ENCODE results near the gene GRID1.
"Not testable (repeated sequence)": the region's sequence is repeated elsewhere in the genome, so short reads cannot be mapped to it uniquely, and the experiment has no call there.

The GRID1 gene

DNA sequence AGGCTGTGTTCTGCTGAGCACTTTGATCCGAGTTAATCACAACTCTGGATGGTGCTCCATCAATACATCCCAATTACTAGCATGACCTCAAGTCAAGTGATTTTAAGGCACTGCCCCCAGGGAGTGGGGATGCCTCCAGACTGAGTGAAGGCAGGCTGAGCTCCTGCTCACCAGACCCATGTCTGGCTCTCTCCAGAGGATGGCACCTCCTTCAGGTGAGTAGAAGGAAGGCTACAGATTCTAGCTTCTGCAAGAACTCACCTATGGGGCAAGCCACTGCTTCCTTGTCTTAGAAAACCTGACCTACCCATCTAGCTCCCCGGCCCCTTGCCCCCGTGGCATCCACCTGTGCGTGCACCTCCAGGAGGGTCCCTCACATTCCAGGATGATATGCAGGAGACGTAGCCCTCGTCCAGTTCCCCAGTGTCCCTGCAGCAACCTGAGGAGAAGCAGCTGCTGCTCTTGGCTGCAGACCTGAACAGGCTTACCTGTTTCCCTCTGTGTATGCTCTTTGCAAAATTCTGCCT, 390.3 kb downstream of the GRID1 start:
- no peak for DNase-seq

DNA sequence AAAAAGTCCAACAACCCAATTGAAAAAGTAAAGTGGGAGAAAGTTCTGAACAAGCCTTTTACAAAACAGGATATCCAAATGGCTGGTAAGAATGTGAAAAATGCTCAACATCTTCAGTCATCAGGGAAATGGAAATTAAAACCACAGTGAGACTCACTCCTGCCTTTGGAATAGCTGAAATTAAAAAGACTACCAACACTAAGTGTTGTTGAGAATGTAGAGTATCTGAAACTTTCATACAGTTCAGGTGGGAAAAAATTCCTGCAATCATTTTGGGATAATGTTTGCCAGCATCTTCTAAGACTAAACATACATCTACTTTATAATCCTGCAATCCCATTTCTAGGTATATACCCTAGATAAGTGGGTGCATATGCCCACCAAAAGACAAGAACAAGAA, 395.1 kb downstream of the GRID1 start:
- DNase-seq = no peak

DNA sequence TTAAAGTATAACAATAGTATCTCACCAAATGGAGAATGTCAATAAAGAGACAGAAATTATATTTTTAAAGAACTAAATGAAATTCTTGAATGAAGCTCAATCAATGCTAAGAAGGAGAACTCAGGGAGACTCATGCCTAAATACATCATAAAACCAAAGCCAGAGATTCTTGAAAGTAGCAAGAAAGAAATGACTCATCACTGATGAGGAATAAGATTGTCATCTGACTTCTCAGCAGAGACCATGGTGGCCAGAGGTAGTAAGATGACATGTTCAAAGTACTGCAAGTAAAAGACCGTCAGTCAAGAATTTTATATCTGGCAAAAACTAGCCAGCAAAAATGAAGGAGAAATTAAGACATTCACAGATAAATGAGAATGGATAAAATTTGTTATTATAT, 399.0 kb downstream of the GRID1 start:
- DNase-seq = no peak

DNA sequence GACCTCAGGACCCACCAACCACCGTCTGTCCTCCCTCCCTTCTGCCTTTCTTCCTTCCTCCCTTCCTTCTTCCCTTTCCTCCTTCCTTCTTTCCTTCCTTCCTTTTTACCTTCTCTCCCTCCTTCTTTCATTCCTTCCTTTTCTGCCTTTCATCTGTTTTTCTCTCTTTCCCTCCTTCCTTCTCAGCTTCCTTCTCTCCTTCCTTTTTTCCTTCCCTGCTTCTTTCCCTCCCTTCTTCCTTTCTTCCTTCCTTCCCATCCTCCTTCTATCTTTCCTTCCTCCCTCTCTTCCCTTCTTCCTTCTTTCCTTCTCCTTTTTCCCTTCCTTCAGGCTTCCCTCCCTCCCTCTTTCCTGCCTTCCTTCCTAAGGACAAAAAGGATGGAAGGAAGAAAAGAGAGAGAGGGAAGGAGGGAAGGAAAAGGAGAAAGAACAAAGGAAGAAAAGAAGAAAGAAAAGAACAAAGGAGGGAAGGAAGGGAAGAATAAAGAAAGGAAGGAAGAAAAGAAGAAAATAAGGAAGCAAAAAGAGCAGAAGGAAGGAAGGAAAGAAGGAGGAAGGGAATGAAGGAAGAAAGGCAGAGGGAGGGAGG, 405.0 kb downstream of the GRID1 start:
- DNase-seq = no peak

DNA sequence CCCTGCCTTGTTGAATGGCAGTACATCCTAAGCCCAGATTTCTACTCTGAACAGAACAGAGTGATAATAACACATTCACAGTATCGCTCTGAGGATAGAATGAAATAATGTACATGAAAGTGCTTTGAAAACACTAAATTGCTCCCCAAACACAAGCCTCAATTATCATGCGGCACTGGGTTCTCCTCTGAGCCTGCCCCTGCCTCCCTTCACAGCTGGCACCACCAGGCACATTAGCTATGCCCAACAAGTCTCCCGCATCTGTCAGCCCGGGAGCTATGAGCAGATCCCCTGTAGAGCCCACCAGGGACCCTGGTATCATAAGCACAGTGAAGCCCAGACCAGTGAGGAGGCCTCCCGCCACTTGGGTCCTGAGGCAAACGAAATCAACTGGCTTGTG, 405.5 kb downstream of the GRID1 start:
- DNase-seq = no peak

DNA sequence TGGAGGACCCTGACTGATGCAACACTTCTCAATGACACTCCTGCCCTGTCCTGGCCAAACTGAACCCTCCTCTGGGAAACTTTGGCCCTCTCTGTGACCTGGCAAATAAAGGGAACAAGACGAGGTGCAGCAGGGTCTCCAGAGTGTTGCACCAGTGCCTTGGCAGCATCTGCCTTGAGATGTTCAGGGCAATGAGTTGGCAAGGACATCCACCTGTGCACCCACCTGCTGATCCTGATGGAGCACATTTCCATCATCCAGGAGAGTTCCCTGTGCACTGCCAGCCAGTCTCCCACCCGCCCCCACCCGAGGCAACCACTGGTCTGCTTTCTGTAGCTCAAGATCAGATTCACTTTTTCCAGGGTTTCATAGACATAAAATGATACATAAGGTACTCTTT, 407.4 kb downstream of the GRID1 start:
- DNase-seq = no peak

DNA sequence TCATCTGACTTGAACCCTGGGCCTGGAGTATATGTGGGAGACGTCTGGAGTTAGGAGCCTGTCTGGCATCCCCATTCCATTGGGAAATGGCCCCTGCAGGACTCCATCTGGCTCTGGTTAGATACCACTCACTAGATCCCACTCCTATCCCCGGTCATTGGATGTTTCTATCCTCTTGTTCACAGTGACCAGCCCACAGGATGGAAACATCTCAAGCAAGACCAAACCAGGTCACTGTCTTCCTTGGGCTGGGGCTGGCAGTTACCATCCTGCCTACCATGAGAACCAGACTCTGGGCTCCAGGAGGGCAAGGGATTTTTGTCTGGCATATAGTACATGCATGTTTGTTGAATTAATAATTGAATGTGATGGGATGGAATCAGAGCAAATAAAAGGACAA, 415.7 kb downstream of the GRID1 start:
- DNase-seq = no peak

DNA sequence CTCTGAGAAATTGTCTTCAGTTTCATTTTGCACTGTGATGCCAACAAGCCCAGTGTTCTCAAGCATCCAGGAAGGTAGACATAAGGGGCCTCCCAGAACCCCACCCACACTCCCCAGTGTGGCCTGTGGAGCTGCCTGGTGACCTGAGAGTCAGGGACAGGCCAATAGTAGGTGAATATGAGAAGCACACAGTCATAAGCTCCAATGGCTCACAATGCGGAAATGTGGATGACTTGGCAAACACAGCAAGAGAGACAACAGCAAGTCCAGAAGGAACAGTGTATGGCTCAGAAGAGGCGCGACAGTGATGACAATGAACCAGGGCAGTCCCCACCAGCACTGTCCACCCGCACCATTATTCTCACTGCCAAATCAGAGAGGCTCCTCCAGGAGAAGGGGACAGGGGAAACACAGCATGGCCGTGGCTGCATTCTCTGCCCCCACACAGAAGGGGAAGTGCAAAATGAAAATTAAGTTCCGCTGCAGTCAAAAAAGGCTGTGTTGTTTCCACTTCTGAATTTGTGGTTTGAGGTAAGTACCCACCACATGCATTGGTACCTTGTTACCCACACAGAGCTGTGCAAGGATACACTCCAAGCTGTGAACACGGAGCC, 419.8 kb downstream of the GRID1 start:
- DNase-seq = no peak

DNA sequence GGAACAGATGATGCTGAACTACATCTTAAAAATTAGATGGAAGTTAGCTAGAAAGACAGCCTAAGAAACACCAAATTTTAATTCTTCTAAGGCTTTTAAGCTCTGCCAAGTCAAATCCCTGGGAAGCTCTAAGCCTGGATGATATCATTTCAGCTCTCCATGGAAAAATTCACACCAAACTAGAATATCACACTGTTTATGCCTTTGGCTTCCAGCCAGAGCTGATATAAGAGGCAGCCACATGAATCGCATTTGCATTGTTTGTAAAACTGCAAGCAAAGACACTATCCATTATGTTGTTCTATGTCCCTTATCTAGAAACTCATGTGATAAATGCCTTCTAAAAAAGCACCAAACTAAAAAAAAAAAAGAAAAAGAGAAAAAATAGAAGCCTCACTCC, 430.4 kb downstream of the GRID1 start:
- DNase-seq = no peak

DNA sequence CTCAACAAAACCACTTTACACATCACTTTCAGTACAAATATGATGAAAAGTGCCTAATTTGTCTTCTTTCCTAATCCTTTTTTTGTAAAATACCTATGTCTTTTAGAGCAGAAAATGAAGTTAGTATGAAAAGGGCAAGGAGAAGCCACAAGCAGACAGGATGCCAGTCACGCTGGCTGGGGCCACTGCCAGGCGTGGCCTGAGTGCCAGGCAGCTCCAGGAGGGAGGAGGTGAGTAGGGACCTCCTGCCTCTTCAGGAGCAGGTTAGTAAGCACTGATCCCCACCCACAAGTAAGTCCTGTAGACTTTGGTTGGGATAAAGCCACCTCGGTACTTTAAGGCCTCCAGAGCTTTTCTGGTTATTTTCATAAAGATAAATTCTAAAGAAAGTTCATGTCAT, 432.0 kb downstream of the GRID1 start:
- DNase-seq = no peak

DNA sequence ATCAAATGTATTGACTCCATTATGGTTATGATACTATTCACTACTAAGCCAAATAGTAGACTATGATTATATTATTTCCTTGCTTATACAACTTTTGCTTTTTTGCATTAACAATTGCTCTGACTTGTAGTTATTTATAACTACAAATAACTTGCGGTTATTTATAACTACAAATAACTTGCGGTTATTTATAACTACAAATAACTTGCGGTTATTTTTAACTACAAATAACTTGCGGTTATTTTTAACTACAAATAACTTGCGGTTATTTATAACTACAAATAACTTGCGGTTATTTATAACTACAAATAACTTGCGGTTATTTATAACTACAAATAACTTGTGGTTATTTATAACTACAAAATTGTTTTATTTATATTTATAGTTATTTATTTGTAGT, 436.6 kb downstream of the GRID1 start:
- DNase-seq = not testable (repeated sequence)

DNA sequence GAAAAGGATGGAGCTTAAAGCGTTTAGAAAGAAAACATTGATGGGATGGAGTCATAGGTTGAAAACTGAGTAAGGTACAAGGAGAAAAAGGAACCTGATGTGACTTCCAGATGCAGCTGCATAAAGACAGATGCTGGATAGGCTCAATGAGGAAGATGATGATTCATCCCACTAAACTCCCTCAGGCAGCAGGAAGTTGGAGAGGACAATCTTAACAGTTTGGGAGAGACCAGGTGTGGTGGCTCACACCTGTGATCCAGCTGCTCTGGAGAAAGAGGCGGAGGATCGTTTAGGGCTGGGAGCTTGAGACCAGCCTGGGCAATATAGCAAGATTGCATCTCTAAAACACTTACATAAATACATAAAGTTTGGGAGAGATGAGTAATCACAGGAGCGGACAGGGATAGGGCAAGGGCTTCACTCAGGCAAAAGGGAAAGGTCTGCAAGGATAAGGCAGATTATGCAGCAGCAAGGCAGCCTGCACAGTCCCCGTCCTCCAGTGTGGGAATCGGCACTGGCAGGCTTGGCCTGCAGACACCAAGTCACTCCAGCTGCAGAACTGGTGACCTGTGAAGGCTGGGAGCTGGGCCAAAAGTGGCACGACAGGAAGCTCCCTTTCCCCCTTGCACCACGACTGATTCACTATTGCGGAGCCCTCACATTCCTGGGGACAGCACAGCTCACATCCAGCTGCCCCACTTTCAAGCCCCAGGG, 438.5 kb downstream of the GRID1 start:
- DNase-seq = no peak

DNA sequence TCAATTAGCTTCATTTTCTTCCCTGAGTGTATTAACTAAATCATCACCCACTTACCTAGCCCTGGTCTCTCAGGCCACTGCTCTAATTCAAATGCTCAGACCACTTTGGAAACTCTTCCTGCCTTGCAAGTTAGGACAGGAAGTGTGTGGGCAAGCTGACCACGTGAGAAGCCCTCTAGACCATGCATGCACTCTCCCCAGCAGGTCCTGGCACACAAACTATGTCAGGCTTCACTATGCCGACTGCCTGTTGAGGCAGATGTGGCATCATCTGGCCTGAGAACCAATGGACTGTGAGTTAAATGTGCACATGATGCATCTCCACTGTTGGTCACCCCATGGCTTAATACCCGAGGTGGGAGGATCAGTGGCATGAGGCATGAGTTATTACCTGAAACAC, 439.6 kb downstream of the GRID1 start:
- DNase-seq = no peak

DNA sequence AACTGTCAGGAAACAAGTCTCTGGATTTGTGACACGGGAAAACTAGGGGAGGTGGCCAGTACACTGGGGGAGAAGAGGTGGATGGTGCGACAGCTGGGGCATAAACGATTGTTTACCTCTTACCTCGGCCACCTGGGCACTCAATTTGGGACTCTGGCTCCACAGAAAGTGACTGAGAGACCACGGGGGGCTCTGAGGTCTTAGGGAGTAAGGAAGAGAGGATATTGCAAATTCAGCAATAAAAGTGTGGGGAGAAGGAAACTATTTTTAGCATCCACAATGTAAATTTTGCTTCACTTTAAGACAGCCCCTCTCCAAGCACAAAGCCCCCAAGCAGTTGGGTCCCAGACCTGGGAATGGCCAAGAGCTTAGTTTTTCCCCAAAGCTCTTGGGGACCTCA, 440.5 kb downstream of the GRID1 start:
- DNase-seq = no peak

DNA sequence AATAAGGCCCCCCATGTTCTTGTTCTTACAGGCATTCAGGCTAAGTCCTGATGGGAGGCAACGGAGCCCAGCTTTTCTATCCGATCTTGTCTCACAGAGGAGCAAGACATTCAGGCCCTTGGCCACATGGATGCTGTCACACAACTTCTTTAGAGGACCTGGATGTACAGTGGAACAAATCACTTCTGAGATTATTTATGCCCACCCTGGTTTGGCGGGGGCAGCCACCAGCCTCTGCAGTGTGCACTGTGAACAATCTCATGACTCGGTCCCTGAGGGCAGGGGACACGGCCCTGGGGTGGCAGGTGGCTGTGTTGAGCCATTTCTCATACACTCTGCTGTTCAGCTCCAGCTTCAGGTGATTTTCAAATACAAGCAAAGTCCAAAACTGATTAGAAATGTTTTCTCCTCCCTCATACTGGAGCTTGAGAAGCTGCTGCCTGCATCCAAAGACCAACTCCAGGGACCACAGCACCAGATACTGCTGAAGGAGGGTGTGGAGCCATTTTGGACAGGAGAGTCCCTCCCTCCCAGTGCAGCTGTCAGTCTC, 441.3 kb downstream of the GRID1 start:
- no peak for DNase-seq

DNA sequence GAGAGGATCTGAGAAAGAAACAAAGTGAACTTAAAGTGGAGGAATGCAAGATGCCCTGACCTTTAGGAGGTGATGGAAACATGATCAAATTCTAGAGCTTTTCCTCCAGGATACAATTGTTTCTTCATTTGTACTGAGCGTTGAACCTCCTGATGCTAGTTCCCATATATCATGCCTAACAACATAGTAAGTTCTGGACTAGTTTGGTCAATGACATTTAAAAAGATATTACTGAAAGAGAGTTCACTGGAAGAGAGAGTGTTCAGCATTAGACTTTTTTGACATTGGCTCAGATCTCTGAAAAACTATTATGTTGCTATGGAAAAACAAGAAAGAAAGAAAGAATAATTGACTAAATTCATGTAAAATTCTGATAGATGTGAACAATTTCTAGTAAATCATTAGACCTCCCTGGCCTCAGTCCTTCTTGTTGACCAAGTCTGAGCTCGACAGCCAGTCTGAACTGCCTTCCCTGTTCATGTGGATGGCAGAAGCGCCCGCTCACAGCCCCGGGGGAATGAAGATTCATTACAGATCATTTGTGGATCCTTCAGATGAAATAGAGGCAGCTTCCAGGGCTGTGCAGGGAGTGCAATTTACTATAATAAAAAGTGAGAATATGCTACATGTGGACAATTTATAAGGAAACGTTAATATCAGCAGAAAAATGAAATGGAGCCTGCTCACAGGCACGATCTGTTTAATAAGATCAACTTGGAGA, 442.1 kb downstream of the GRID1 start:
- DNase-seq = no peak

DNA sequence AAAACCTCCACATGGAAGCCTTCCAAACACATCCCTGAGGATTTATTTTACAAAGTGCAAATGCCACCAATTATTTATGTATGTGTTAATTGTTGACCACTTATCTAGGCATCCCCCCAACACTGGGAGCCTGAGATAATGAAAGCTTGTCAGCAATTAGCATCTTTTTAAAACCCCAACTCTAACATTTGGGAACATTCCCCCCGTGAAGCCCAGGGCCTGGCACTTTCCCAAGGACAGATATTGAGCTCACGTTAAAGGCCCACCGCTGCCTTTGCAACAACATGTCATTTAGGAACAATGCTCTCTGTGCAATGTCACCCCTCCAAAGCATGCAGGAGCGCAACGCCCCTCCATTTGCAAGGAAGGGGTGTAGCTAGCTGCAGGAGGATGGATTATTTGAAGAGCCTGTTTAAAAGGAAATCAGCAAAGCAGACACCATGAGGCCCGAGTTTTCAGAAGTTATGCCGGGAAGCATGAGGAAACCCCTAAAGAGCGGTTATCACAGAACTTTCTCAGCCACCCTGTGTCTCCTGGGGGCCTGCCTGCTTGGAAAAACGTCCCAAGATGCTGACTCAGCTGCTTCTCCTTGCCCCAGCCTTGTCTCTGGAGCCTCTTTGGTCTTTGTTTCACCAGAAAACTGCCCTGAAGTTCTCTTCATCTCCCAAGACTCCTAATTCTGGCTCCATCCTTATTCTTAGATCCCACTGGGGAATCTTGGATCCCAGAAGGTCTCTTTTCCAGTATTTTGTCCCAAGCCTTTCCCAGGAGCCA, 444.1 kb downstream of the GRID1 start:
- no peak for DNase-seq

DNA sequence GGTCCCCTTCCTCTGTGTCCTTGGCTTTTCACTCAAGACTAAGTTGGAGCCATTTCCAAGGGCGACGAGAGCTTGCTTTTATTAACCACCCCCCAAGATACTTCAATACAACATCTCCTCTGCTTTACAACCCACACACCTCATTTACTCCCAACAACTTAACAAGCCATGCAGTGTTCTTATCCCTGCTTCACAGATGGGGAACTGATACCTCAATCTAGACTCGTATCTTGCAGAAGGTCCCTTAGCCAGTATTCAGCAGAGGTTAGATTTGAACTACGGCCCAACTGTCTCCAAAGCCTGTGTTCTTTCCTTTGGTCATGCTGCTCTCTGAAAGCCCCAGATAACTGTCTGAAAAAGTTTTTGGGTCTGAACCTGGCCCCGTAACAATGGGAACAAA, 444.8 kb downstream of the GRID1 start:
- DNase-seq = no peak

DNA sequence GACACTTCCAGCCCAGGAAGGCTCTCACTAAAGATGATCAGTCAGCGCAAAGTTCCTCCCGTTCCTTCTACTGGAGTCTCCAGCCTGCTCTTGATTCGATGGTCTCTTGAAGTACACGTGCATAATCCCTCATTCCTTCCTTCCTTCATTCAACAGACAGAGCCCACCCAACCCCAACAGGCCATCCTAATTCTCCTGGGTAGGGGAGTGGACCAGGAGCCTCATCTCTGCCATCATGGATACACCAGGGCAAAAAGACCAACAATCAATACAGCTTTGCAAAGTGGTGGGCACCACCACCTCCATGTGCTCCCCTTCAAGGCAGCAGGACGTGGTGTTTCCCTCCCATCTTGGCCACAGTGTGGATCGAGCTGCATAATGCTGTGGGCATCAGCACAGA, 446.3 kb downstream of the GRID1 start:
- DNase-seq = no peak

DNA sequence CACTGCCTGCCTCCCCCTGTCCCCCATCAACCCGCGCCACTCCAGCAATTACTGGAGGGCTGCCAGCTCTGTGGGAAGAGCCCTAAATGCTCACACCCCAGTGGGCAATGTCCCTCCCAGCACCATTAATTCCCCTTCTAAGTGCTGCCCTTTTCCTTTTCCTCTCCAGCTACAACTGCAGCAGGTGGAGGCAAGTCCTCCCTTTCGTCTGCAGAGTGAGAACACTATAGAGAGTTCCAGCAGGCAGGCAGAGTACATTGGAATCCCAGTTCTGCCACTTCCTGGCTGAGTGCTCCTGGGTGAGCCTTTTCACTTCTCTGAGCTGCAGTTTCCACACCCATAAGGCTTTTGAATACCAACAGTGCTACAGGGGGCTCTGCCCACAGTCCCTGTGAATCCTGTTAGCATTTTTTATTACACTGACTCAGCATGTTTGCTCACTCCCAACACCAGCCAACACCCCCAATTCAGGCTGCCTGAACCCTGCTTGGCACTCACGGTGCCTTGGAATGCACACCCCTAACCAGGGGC, 447.0 kb downstream of the GRID1 start:
- no peak for DNase-seq

DNA sequence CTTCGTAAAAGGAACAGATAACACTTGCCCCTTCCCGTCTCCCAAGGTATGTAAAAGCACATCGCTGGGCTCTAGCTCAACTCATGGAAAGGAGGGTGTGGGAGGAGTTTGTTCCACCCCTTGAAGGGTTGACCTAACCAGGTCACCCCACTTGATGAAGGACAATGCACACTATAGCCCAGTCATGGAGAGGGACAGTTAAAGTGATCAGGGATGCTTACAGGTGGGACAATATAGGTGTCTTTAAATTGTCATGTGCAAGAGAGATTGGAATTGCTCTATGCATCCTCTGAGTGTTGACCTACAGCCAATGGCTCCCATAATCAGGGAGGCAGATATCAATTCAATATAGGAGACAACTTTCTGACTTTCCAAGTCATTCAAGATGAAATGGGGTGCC, 448.2 kb downstream of the GRID1 start:
- no peak for DNase-seq

DNA sequence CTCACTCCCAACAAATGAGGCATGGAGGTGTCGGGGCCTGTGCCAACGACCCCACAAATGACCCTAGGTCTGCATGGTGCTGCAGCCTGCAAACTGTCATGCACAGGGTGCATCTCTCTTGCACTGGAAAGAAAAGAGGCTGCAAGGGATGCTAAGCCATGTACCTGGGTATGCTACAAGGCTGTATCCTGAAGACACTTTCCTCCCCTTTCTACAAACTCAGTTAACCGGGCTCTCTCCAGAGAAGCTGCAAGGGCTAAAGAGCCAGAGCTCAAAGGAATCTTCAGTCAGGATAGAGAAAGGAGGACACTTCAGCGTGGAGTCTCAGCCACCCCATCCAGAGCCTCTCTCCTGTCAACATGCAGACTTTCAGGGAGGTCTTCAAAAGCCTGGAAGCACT, 449.0 kb downstream of the GRID1 start:
- no peak for DNase-seq

Measured in inflammatory macrophage treated with lipopolysaccharide for 1 hour (primary cell).